ENCODE measurements around the gene RC3H1. TPM values are rescaled to one million over a fixed set of nuclear protein-coding genes. Genes with fewer than 3 reads are reported as not detected.
"Not testable (repeated sequence)": the region's sequence is repeated elsewhere in the genome, so short reads cannot be mapped to it uniquely, and the experiment has no call there.

Gene RC3H1
- total RNA-seq, 1 experiment from 2014 or later, result 26.9 TPM

GRCh38 chr1:173946380-173946921, 75.7 kb downstream of the RC3H1 start:
- ChIA-PET POLR2A (interaction anchor here (0.6 to 4.4 kb wide), 13 partner anchors 11 to 516 kb away, joined by 3 to 50 read pairs (median 3); partner anchors contain the start of genes GAS5, RABGAP1L and ZBTB37), CTCF (interaction anchor here (0.5 to 1.9 kb wide), 6 partner anchors 15 to 1202 kb away, joined by 3 to 13 read pairs (median 4); no protein-coding TSS in a partner anchor)
- no TSS peak for BruUV-seq (replicated peaks)
- H3K27ac Mint-ChIP-seq (ENCODE audit: low read depth, unreplicated experiment), result peak overlapping the region; percentile 90
- no peaks in the 10 kb centered on the region for H3K27me3 Mint-ChIP-seq (ENCODE audit: insufficient read depth, unreplicated experiment)
- no peak overlapping the region for H3K4me3 Mint-ChIP-seq (ENCODE audit: unreplicated experiment)
- DNase-seq (ENCODE audit: unreplicated experiment), result peak; percentile 82
- intact Hi-C loops (cut with micrococcal nuclease), result loop anchor here (5.0 kb wide), 2 partner anchors 79 to 126 kb away; partner anchors contain the start of genes GAS5 and ZBTB37
- H3K36me3 Mint-ChIP-seq (ENCODE audit: insufficient read depth, unreplicated experiment), result peaks cover 98% of the 10 kb centered on the region
- no peak for TF ChIP-seq CTCF (IDR thresholded peaks at IDR 0.05; ENCODE audit: unreplicated experiment)
- H3K9me3 Mint-ChIP-seq (ENCODE audit: unreplicated experiment), result no peaks in the 10 kb centered on the region
- peaks cover 15% of the 10 kb centered on the region for H3K4me1 Mint-ChIP-seq (ENCODE audit: insufficient read depth, unreplicated experiment)

- Mint-ChIP-seq H3K27ac (ENCODE audit: low read depth, unreplicated experiment) (no peak overlapping the region), H3K9me3 (ENCODE audit: unreplicated experiment) (no peaks in the 10 kb centered on the region), H3K4me3 (ENCODE audit: unreplicated experiment) (no peak overlapping the region), H3K36me3 (ENCODE audit: insufficient read depth, unreplicated experiment) (peaks cover 80% of the 10 kb centered on the region), H3K27me3 (ENCODE audit: insufficient read depth, unreplicated experiment) (no peaks in the 10 kb centered on the region), H3K4me1 (ENCODE audit: insufficient read depth, unreplicated experiment) (no peaks in the 10 kb centered on the region)
- intact Hi-C loops (cut with micrococcal nuclease), result no loop called here
- no TSS peak for BruUV-seq (replicated peaks)
- DNase-seq (ENCODE audit: unreplicated experiment), result no peak
- TF ChIP-seq CTCF (IDR thresholded peaks at IDR 0.05; ENCODE audit: unreplicated experiment), result no peak
- POLR2A ChIA-PET, result interaction anchor here (1.1 to 2.0 kb wide), 2 partner anchors 21 to 69 kb away, joined by 4 to 8 read pairs; partner anchors contain the start of genes GAS5 and ZBTB37
- CTCF ChIA-PET, result no interaction called here
Measured at GRCh38 chr1:173937062-173937461, 85.1 kb downstream of the RC3H1 start.

GRCh38 chr1:173934440-173934839, 87.7 kb downstream of the RC3H1 start:
- CTCF ChIA-PET, result interaction anchor here (0.6 kb wide), 1 partner anchor 493 kb away, joined by 3 read pairs; no protein-coding TSS in a partner anchor
- POLR2A ChIA-PET, result interaction anchor here (0.6 to 2.1 kb wide), 5 partner anchors 13 to 1189 kb away, joined by 3 to 9 read pairs (median 4); partner anchors contain the start of genes GAS5 and ZBTB37
- no peak for DNase-seq (ENCODE audit: unreplicated experiment)
- no peaks in the 10 kb centered on the region for H3K4me1 Mint-ChIP-seq (ENCODE audit: insufficient read depth, unreplicated experiment)
- H3K4me3 Mint-ChIP-seq (ENCODE audit: unreplicated experiment), result no peak overlapping the region
- peaks cover 75% of the 10 kb centered on the region for H3K36me3 Mint-ChIP-seq (ENCODE audit: insufficient read depth, unreplicated experiment)
- H3K27ac Mint-ChIP-seq (ENCODE audit: low read depth, unreplicated experiment), result no peak overlapping the region
- no peak for TF ChIP-seq CTCF (IDR thresholded peaks at IDR 0.05; ENCODE audit: unreplicated experiment)
- BruUV-seq (replicated peaks), result no TSS peak
- intact Hi-C loops (cut with micrococcal nuclease), result no loop called here
- no peaks in the 10 kb centered on the region for H3K9me3 Mint-ChIP-seq (ENCODE audit: unreplicated experiment)
- H3K27me3 Mint-ChIP-seq (ENCODE audit: insufficient read depth, unreplicated experiment), result no peaks in the 10 kb centered on the region

- H3K4me1 Mint-ChIP-seq (ENCODE audit: insufficient read depth, unreplicated experiment); H3K9me3 Mint-ChIP-seq (ENCODE audit: unreplicated experiment); H3K27ac Mint-ChIP-seq (ENCODE audit: low read depth, unreplicated experiment); H3K27me3 Mint-ChIP-seq (ENCODE audit: insufficient read depth, unreplicated experiment); CTCF ChIA-PET; BruUV-seq (replicated peaks); intact Hi-C loops (cut with micrococcal nuclease); DNase-seq (ENCODE audit: unreplicated experiment); H3K4me3 Mint-ChIP-seq (ENCODE audit: unreplicated experiment): not testable (repeated sequence)
- H3K36me3 Mint-ChIP-seq (ENCODE audit: insufficient read depth, unreplicated experiment), result peaks cover 53% of the 10 kb centered on the region
- POLR2A ChIA-PET, result interaction anchor here (1.0 kb wide), 1 partner anchor 61 kb away, joined by 3 read pairs; no protein-coding TSS in a partner anchor
Measured at GRCh38 chr1:173930541-173930940, 91.6 kb downstream of the RC3H1 start.
